Measurements from ENCODE around the gene TPH2.

TPH2 gene

GRCh38 chr12:71967211-71967610 lies 28.6 kb downstream of the TPH2 start:
- DNase-seq, result no peak

GRCh38 chr12:71969330-71969729 lies 30.7 kb downstream of the TPH2 start:
- no peak for DNase-seq

DNA sequence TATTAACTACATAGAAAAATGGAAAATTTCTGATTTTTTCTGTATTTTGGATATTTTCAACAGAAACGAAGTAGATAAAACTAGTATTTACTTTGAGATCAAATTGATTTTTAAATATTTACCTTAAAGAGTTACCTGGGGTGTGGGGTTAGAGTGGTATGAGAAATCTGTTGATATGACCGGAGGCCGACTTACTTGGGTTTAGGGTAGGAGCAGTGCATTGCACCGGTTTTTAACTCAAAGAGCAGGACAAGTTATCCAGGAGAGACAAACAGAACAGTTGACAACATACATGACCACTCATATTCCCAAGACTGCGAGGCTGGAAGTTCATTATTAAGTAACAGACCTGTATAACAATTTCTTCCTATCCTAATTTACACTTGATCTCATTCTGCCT lies 31.4 kb downstream of the TPH2 start:
- DNase-seq, result no peak

DNA sequence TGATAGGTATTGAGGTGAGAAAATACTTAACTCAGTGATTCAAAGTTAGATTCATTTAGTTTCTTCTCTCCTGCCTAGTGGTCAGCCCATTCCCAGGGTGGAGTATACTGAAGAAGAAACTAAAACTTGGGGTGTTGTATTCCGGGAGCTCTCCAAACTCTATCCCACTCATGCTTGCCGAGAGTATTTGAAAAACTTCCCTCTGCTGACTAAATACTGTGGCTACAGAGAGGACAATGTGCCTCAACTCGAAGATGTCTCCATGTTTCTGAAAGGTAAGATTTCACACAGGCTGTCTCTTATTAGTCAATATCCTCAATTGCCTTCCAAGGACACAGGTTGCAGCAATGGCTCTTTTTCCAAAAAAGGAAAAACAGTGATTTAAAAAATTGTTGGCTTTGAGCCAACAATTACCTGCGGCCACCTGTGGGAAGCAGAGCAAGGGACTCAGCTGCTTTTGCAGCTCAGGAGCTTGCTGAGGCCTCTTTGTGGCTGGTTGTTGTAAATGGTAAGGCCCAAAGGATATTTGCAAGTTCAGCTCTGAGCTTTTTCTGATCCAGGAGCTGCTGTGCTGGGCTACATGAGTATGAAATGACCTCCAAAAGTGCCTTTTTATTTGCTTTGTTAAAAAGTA lies 33.9 kb downstream of the TPH2 start:
- no peak for DNase-seq

DNA sequence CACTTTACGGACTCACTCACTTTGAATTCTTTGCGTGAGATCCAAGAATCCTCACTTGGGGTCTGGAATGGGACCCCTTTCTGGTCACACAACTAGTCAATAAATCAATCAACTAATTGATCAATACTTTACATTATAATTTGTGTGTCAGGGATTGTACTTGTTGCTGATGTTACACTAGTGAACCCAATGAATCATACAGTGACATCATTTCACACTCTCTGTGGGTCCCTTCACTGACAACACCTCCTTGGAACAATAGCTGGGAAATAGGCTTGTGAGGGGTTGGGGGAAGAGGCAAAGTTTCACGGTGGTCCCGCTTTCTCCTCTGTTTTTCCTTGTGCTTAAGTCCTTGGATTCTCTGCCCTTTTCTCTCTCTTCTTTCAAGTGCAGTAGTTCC lies 35.0 kb downstream of the TPH2 start:
- DNase-seq, result no peak

DNA sequence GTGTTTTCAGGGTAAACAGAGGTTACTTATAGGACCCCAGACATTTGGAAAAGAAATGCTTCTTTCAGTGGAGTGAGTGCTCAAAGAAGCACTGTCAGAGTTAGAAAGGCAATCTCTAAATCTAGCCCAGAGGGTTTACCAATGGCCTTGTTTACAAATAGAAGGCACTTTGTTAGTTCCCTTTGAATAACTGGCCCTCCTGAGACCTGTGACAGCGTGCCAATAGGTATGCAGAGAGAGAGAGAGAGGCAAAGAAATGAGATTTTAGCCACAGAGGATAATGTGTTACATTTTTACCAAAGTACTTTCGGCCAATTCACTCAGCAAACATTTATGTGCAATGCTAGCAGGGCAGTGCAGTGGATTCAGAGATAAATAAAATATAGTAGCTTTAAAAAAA lies 41.9 kb downstream of the TPH2 start:
- no peak for DNase-seq

- no peak for DNase-seq
These were observed 42.5 kb downstream of the TPH2 start for GRCh38 chr12:71981149-71981548.

GRCh38 chr12:71994715-71995114 lies 56.1 kb downstream of the TPH2 start:
- no peak for DNase-seq

DNA sequence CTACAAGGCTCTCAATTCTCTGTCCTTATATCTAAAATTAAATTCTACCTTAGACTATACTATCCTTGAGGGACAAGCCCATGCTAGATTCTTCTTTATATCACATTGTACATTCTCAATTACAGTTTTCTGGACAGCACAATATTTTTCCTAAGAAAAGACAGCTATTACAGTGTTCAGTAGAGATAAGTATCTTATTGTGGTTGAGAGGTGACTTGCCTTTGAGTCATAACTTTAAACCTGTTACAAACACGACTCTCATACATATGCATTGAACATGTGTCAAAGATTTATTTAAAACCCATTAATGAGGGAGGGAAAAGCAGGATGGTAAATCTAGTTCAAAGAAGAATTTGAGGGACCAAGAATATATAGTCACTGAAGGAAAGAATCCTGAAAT lies 61.1 kb downstream of the TPH2 start:
- DNase-seq, result no peak

DNA sequence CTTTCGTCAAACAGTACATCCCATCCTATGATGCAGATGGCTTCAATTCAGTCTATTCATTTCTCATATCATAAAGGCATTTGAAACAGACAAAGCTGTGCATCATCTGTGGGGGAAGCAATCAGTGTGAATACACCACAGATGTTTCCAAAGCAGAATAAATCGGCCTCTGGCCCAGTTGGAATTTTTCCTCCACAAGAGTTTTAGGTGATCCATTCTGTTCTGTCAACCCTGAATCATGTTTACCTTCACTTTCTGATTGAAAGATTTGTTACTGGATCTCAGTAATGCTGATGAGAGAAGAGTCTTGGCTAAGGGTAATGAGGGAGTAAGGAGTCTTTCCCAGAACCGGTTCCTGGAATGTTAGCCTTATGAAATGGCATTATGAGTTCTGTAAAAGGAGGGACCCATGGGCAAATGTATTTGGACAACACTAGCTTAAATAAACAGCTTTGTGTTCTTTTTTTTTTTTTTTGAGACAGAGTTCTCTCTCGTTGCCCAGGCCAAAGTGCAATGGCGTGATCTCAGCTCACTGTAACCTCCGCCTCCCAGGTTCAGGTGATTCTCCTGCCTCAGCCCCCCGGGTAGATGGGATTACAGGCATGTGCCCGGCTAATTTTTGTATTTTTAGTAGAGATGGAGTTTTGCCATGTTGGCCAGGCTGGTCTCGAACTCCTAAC lies 62.5 kb downstream of the TPH2 start:
- DNase-seq, result no peak

GRCh38 chr12:72006766-72007165 lies 68.1 kb downstream of the TPH2 start:
- no peak for DNase-seq

DNA sequence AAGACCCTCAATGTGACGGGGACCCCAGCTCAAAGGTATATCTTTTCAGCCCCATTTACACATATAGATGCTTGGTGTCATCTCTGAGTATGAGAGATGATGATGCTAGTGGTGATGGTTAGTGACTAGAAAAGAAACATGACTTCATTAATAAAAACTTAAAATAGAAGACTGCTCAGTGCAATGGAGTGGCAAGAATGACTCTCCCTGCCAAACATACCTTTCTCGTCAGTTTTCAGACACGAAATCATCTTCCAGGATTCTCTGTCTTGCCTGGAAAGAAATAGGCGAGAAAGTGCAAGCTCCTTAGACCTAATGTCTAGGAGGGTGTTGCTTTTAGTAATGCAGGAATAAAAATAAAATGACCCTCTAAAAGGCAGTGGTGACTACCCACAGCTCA lies 71.7 kb downstream of the TPH2 start:
- DNase-seq, result no peak

GRCh38 chr12:72011374-72011773 lies 72.7 kb downstream of the TPH2 start:
- DNase-seq, result no peak

- no peak for DNase-seq
These were observed 74.2 kb downstream of the TPH2 start for GRCh38 chr12:72012874-72013273.

GRCh38 chr12:72015895-72016294 lies 77.2 kb downstream of the TPH2 start:
- no peak for DNase-seq

- peak; percentile 45 to 60 for DNase-seq
These were observed 78.5 kb downstream of the TPH2 start for GRCh38 chr12:72017054-72017651.

DNA sequence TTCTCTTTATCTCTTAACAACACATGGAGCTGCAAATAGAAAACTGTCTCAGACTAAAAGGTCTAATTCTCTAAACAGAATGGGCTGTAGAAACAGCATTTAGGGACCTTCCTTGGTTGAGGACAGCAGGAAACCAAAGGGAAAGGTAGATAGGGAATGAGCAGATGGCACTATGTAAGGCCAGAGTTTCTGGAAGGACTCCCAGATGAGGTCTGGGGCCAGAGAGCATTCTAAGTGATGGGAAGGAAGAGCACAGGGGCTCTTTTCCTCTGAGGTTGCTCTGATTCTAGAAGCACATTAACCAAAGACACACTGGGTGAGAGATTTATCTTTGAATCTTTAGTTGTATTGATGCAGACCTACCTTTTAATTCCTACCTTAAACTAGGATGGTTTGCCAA lies 79.4 kb downstream of the TPH2 start:
- no peak for DNase-seq

GRCh38 chr12:72024613-72025012 lies 86.0 kb downstream of the TPH2 start:
- no peak for DNase-seq

DNA sequence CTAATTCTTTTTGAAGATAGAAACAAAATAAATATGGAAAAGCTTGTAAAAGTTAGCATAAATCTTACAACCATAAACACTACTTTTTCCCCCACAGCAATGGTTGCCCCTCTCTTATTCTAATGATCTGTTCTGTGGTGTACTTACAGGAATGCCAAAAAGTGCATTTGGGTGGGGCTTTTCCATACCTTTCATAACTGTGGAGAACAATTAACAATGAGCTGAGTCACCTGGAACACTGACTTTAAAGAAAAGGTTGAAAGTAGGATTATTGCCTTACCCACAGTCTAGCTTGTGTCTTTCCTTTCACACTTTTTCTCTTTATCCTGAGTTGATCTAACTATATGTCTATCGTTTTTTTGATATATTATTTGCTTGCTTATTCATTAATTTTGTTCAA lies 86.9 kb downstream of the TPH2 start:
- DNase-seq, result no peak

DNA sequence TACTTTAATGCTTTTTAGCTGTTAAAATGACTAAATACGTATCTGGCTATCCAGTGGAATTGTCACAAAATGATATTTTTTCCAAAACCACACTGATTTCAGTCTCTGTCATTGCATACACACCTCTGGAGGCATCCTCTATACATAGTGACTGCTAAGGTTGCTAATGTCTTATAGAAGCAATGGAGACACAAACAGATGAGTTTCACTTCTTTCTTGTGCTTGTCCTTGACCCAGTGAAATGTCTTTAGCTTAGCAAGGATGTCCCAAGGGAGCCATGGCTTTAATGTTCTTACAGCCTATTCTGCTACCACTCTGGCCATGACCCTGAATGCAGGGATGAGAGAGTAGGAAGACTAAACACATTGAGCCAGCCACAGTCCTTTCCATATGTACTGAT lies 90.3 kb downstream of the TPH2 start:
- DNase-seq, result no peak

DNA sequence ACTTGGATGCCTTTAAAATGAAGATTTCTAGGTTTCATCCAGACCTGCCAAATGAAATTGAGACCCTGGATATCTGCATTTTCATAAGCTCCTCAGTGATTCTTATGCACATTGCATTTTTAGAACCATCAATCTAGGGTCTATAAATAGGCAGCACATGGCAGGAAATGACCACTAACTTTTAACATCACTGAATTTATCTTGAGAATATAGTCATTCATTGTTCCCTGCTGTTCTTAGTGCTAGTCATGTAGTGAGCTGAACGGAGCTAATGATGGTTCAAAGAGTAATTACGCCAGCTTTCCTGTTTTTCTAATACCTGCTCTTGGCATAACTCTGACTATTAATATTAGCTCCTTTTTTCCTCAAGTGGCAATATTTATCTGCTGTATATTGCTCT lies 91.6 kb downstream of the TPH2 start:
- DNase-seq, result no peak

DNA sequence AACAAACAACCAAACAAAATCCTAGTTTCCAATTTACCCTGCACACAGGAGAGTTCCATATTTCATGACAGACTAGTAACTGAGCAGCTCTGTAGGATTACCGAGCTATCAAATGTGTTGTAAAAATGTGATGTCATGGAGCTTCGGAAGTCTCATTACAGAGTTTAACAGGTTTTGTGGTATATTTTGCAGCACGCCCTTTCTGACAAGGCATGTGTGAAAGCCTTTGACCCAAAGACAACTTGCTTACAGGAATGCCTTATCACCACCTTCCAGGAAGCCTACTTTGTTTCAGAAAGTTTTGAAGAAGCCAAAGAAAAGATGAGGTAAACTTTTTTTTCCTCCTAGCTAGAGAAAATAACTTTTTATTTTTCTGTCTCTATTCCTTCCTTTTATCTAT lies 92.4 kb downstream of the TPH2 start:
- DNase-seq, result no peak

- no peak for DNase-seq
These were observed 95.3 kb downstream of the TPH2 start for GRCh38 chr12:72033991-72034390.

- no peak for DNase-seq
These were observed 97.0 kb downstream of the TPH2 start for GRCh38 chr12:72035625-72036024.

GRCh38 chr12:72036393-72036792 lies 97.7 kb downstream of the TPH2 start:
- DNase-seq, result no peak
